NCI-H2107 (cell line): ENCODE measurements around the gene PTGER2.

ENCODE experiments used
- DNase-seq: peaks from one replicate; lab custom pipeline; 2025; lab: John Stamatoyannopoulos, UW

Gene PTGER2

GRCh38 chr14:52313903-52314594 lies at the start of gene PTGER2:
PTGER2 (plus strand) TSS chr14:52314312; CDS start chr14:52314549, 237 bp downstream.
- DNase-seq: no peak

- no peak for DNase-seq
Observed at GRCh38 chr14:52265253-52265652, 48.9 kb upstream of the PTGER2 start.

GRCh38 chr14:52266179-52266578 lies 47.9 kb upstream of the PTGER2 start:
- DNase-seq: no peak

GRCh38 chr14:52266782-52267181 lies 47.3 kb upstream of the PTGER2 start:
- DNase-seq: no peak

- DNase-seq: no peak
Observed at GRCh38 chr14:52267501-52268278, 46.4 kb upstream of the PTGER2 start, which contains the start of gene PTGDR. PTGDR (plus strand) TSS chr14:52267698; CDS start chr14:52267815, 117 bp downstream.

- DNase-seq: no peak
Observed at GRCh38 chr14:52268279-52269061, 45.6 kb upstream of the PTGER2 start.

GRCh38 chr14:52269100-52269499 lies 45.0 kb upstream of the PTGER2 start:
- no peak for DNase-seq

GRCh38 chr14:52269982-52270381 lies 44.1 kb upstream of the PTGER2 start:
- DNase-seq: no peak

- no peak for DNase-seq
Observed at GRCh38 chr14:52271538-52271937, 42.6 kb upstream of the PTGER2 start.

GRCh38 chr14:52272375-52272774 lies 41.7 kb upstream of the PTGER2 start:
- DNase-seq: no peak

GRCh38 chr14:52275372-52275771 lies 38.7 kb upstream of the PTGER2 start:
- no peak for DNase-seq

GRCh38 chr14:52277552-52277951 lies 36.6 kb upstream of the PTGER2 start:
- no peak for DNase-seq

- no peak for DNase-seq
Observed at GRCh38 chr14:52279408-52279807, 34.7 kb upstream of the PTGER2 start.

- DNase-seq: no peak
Observed at GRCh38 chr14:52283099-52283498, 31.0 kb upstream of the PTGER2 start.

GRCh38 chr14:52286661-52287649 lies 27.2 kb upstream of the PTGER2 start:
- DNase-seq: no peak

- no peak for DNase-seq
Observed at GRCh38 chr14:52296378-52296777, 17.7 kb upstream of the PTGER2 start.

GRCh38 chr14:52298795-52299194 lies 15.3 kb upstream of the PTGER2 start:
- DNase-seq: no peak

- no peak for DNase-seq
Observed at GRCh38 chr14:52299692-52300278, 14.3 kb upstream of the PTGER2 start.

GRCh38 chr14:52303236-52303635 lies 10.9 kb upstream of the PTGER2 start:
- DNase-seq: no peak

- no peak for DNase-seq
Observed at GRCh38 chr14:52304248-52304904, 9.7 kb upstream of the PTGER2 start.
